Panc1 (cell line): ENCODE measurements around the gene GRIK4.

ENCODE experiments used
- POLR2AphosphoS5 ChIP-seq: IDR thresholded peaks from 2 replicates; pipeline ENCODE4 v1.6.1; 2012; ENCODE audit warnings: mild to moderate bottlenecking, low read depth, low read length, moderate library complexity
- SIN3A ChIP-seq: IDR thresholded peaks from 2 replicates; pipeline ENCODE4 v1.6.1; 2012; ENCODE audit warnings: low read depth, mild to moderate bottlenecking, low read length, moderate library complexity, borderline replicate concordance; ENCODE audit not compliant: insufficient read depth
- TF ChIP-seq, protein P1 (sequence below): fragments of 450-650 bp; IDR thresholded peaks from 2 replicates; pipeline ENCODE4 v1.5.1; 2017; ENCODE audit warnings: mild to moderate bottlenecking
- TF ChIP-seq, protein P2 (sequence below), 2 experiments: IDR thresholded peaks; 2 replicates each; pipeline ENCODE4 v1.6.1; 2011 to 2012; ENCODE audit warnings: low read depth in 2 of 2, control low read depth in 1 of 2, low read length in 1 of 2, mild to moderate bottlenecking in 1 of 2, moderate library complexity in 1 of 2; ENCODE audit not compliant: insufficient read depth in 1 of 2

DNA sequence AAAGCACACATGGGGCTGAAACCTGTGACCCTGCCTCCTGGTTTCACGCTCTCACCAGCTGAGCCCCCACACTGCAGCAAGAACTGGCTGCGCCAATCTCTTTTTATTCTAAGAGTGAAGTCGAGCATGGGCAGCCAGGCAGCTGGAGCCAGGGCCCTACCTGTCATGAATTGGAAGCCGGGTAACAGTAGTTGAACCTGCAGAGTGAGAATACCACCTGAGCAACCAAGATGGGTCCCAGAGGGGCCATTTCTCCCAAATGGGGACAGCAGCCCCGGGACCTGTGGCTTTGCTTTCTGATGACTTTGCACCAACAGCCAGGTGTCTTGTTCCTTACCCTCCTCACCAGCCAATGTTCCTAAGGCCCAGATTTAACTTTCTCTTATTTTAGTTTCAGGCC, 178.9 kb downstream of the GRIK4 start:
- TF ChIP-seq, protein P1, sequence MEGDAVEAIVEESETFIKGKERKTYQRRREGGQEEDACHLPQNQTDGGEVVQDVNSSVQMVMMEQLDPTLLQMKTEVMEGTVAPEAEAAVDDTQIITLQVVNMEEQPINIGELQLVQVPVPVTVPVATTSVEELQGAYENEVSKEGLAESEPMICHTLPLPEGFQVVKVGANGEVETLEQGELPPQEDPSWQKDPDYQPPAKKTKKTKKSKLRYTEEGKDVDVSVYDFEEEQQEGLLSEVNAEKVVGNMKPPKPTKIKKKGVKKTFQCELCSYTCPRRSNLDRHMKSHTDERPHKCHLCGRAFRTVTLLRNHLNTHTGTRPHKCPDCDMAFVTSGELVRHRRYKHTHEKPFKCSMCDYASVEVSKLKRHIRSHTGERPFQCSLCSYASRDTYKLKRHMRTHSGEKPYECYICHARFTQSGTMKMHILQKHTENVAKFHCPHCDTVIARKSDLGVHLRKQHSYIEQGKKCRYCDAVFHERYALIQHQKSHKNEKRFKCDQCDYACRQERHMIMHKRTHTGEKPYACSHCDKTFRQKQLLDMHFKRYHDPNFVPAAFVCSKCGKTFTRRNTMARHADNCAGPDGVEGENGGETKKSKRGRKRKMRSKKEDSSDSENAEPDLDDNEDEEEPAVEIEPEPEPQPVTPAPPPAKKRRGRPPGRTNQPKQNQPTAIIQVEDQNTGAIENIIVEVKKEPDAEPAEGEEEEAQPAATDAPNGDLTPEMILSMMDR, result no peak
- TF ChIP-seq POLR2AphosphoS5, result no peak
- TF ChIP-seq, protein P2, sequence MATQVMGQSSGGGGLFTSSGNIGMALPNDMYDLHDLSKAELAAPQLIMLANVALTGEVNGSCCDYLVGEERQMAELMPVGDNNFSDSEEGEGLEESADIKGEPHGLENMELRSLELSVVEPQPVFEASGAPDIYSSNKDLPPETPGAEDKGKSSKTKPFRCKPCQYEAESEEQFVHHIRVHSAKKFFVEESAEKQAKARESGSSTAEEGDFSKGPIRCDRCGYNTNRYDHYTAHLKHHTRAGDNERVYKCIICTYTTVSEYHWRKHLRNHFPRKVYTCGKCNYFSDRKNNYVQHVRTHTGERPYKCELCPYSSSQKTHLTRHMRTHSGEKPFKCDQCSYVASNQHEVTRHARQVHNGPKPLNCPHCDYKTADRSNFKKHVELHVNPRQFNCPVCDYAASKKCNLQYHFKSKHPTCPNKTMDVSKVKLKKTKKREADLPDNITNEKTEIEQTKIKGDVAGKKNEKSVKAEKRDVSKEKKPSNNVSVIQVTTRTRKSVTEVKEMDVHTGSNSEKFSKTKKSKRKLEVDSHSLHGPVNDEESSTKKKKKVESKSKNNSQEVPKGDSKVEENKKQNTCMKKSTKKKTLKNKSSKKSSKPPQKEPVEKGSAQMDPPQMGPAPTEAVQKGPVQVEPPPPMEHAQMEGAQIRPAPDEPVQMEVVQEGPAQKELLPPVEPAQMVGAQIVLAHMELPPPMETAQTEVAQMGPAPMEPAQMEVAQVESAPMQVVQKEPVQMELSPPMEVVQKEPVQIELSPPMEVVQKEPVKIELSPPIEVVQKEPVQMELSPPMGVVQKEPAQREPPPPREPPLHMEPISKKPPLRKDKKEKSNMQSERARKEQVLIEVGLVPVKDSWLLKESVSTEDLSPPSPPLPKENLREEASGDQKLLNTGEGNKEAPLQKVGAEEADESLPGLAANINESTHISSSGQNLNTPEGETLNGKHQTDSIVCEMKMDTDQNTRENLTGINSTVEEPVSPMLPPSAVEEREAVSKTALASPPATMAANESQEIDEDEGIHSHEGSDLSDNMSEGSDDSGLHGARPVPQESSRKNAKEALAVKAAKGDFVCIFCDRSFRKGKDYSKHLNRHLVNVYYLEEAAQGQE (IDR thresholded peaks at IDR 0.05; ENCODE audit: insufficient read depth in 1 of 2, low read depth in 2 of 2, low read length in 1 of 2), result no peak
- no peak for TF ChIP-seq SIN3A
